NOMO-1 treated with dmso at 0.1 percent for 144 hours (cell line): ENCODE data around the gene SLFN13.
"Not testable (repeated sequence)": the region's sequence is repeated elsewhere in the genome, so short reads cannot be mapped to it uniquely, and the experiment has no call there.

ENCODE experiments used
- DNase-seq: peaks from one replicate; lab custom pipeline; 2025; ENCODE audit not compliant: unreplicated experiment; lab: John Stamatoyannopoulos, UW

SLFN13 gene, protein sequence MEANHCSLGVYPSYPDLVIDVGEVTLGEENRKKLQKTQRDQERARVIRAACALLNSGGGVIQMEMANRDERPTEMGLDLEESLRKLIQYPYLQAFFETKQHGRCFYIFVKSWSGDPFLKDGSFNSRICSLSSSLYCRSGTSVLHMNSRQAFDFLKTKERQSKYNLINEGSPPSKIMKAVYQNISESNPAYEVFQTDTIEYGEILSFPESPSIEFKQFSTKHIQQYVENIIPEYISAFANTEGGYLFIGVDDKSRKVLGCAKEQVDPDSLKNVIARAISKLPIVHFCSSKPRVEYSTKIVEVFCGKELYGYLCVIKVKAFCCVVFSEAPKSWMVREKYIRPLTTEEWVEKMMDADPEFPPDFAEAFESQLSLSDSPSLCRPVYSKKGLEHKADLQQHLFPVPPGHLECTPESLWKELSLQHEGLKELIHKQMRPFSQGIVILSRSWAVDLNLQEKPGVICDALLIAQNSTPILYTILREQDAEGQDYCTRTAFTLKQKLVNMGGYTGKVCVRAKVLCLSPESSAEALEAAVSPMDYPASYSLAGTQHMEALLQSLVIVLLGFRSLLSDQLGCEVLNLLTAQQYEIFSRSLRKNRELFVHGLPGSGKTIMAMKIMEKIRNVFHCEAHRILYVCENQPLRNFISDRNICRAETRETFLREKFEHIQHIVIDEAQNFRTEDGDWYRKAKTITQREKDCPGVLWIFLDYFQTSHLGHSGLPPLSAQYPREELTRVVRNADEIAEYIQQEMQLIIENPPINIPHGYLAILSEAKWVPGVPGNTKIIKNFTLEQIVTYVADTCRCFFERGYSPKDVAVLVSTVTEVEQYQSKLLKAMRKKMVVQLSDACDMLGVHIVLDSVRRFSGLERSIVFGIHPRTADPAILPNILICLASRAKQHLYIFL

GRCh38 chr17:35448214-35448898, at the start of gene SLFN13:
Gene SLFN13, minus strand, starts transcription at chr17:35448766. Its CDS starts 3,086 bp downstream, at chr17:35445680.
- peak; percentile 83 for DNase-seq

- no peak for DNase-seq
Measured at GRCh38 chr17:35496451-35497290, 48.1 kb upstream of the SLFN13 start.

GRCh38 chr17:35493040-35493439, 44.5 kb upstream of the SLFN13 start:
- DNase-seq, result no peak

- no peak for DNase-seq
Measured at GRCh38 chr17:35491417-35491816, 42.9 kb upstream of the SLFN13 start.

GRCh38 chr17:35489944-35490343, 41.4 kb upstream of the SLFN13 start:
- DNase-seq, result no peak

DNA sequence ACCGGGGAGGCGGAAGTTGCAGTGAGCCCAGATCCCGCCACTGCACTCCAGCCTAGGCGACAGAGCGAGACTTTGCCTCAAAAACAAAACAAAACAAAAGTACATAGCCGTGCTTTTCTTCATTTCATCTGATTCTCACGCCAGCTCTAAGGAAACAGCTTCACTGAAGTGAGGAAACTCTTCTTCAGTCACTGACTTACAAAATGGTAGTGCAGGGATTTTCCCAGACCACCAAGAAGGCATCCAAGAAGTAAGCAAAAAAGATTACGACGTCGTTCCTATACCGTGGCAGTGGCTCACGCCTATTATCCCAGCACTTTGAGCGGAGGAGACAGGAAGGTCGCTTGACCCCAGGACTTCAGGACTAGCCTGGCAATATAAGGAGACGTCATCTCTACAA, 40.4 kb upstream of the SLFN13 start:
- DNase-seq, result no peak

GRCh38 chr17:35486920-35487732, 38.6 kb upstream of the SLFN13 start:
- peak; percentile 79 for DNase-seq

- DNase-seq, result no peak
Measured at GRCh38 chr17:35479271-35479670, 30.7 kb upstream of the SLFN13 start.

DNA sequence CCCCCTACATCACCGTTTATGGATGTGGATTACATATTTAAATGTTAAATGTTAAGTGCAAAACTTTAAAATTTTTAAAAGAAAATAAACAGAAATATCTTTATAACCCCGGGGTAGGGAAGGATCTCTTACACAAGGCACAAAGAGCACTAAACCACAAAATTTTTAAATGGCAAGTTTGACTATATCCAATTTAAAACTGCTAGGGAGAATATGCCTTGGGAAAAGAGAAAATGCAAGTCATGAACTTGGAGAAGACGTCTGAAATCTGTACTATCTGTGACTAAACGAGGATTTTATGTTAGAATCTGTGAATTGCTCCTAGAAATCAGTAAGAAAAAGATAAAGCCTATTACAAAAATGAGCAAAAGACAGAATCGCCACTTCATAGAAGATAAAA, 28.7 kb upstream of the SLFN13 start:
- no peak for DNase-seq

GRCh38 chr17:35476283-35476820, 27.8 kb upstream of the SLFN13 start:
- no peak for DNase-seq

- no peak for DNase-seq
Measured at GRCh38 chr17:35468475-35468874, 19.9 kb upstream of the SLFN13 start.

GRCh38 chr17:35467824-35468223, 19.3 kb upstream of the SLFN13 start:
- DNase-seq, result no peak

- no peak for DNase-seq
Measured at GRCh38 chr17:35460354-35460851, 11.8 kb upstream of the SLFN13 start.

DNA sequence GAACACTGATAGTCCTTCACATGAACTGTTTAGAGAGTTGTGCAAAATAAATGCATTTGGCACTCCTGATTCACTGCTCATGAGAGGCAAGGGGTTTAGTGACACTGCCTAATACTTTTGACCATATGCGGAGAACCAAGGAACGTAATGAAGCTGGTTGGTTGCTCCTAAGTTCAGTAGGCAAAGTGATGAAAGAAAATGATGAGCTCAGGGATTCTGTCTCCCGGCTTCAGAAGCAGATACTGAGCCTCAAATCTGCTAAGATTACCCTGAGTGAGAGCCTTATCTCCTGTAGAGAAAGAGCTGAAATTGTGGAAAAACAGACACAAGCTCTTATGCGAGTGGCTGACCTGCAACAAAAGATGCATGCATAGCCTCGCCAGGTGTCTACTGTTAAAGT, 5.5 kb upstream of the SLFN13 start:
- not testable (repeated sequence) for DNase-seq

GRCh38 chr17:35453171-35453570, 4.6 kb upstream of the SLFN13 start:
- DNase-seq, result no peak

DNA sequence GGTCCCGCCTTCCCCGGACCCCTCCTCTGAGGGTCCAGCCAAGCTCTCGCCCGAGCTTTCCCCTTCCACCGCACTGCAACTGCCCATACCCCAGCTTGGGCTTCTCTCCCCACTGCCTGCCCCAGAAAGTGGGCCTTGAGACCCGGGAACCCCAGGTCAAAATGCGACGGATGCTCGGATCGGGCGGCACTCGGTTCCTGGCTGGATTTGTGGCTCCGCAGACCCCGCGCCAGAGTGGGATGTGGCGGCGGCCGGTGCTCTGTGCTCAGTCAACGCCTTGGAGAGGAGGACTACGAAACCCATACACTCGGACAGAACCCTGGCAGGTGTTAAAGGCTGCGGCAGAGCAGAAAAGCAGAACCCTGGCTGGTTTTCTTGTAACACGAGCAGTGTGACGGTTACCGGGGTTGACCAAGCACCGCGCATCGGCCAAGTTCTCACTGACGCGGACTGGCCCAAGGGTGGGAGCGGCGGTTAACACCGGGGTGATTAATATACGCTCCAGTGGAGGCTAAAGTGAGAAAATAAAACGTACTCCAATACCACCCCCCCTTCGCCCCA, 885 bp upstream of the SLFN13 start:
- peak; percentile 30 for DNase-seq

GRCh38 chr17:35448899-35449227, 297 bp upstream of the SLFN13 start:
- no peak for DNase-seq

GRCh38 chr17:35447499-35447898, 1.1 kb downstream of the SLFN13 start:
- no peak for DNase-seq

DNA sequence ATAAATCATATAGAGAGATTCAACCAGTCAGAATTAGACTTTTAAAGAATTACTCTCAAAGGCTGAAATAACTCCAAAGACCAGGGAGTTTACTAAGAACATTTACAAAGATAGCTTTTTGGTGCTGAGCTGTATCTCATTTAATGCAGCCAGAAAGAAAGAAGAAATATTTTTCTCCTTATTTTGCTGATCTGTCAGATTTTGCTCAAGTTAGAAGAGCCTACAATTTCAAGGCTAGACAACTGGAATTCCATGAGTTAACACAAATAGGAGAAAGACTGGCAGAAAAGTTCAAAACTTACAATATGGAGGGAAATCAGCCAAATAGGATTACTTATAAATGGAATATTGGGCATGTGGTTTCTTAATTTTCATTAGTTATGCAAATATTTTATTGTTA, 10.1 kb downstream of the SLFN13 start:
- no peak for DNase-seq
